Naive thymus-derived CD4-positive, alpha-beta T cell (primary cell): Measurements from ENCODE around the gene PCSK9. TPM values are rescaled to one million over a fixed set of nuclear protein-coding genes. Genes with fewer than 3 reads are reported as not detected.

ENCODE experiments used
- ATAC-seq: fragments of 150-1000 bp; cut with Tn5 transposase; 2 replicates; pipeline ENCODE4 v1.10.0; 2021; ENCODE audit warnings: mild to moderate bottlenecking, moderate library complexity
- CTCF ChIA-PET: fragments of 350-600 bp; sonication (Branson Sonifier 250); formaldehyde crosslinking; loops from one replicate; lab custom pipeline; 2021; ENCODE audit warnings: antibody characterized with exemption; lab: Charles Lee
- POLR2A ChIA-PET: fragments of 350-600 bp; sonication (Branson Sonifier 250); formaldehyde crosslinking; loops from one replicate; lab custom pipeline; 2021; ENCODE audit warnings: antibody characterized with exemption, inconsistent platforms; lab: Charles Lee
- DNase-seq, 9 donors: peaks; one replicate each; pipeline versions ENCODE4 v3.0.0 to v3.0.0-alpha.2; 2020 to 2022; ENCODE audit warnings: mixed read lengths in 1 of 9
- H3K27ac ChIP-seq: one replicate; pipeline ENCODE4 v1.7.0; 2013; ENCODE audit warnings: mild to moderate bottlenecking, low read depth, low read length, moderate library complexity
- H3K27me3 ChIP-seq, 2 donors: one replicate each; pipeline ENCODE4 v1.7.0; 2013; ENCODE audit warnings: low read length in 2 of 2, mild to moderate bottlenecking in 2 of 2, moderate library complexity in 2 of 2; ENCODE audit not compliant: control insufficient read depth in 2 of 2, insufficient read depth in 2 of 2
- H3K36me3 ChIP-seq, 3 experiments: 1 replicate in 2 of 3; 2 replicates in 1 of 3; pipeline ENCODE4 v1.7.0; 2013; ENCODE audit warnings: low read length in 3 of 3, mild to moderate bottlenecking in 3 of 3, moderate library complexity in 1 of 3; ENCODE audit not compliant: insufficient read depth in 3 of 3, control insufficient read depth in 2 of 3
- H3K4me1 ChIP-seq, 2 donors: one replicate each; pipeline ENCODE4 v1.7.0; 2013; ENCODE audit warnings: low read length in 2 of 2, mild to moderate bottlenecking in 2 of 2, moderate library complexity in 1 of 2; ENCODE audit not compliant: control insufficient read depth in 2 of 2, insufficient read depth in 2 of 2
- H3K4me3 ChIP-seq: 2 replicates; pipeline ENCODE4 v1.7.0; 2013; ENCODE audit warnings: mild to moderate bottlenecking, low read length
- H3K9me3 ChIP-seq, 3 experiments: 1 replicate in 2 of 3; 2 replicates in 1 of 3; pipeline ENCODE4 v1.7.0; 2013; ENCODE audit warnings: low read length in 3 of 3; ENCODE audit not compliant: control insufficient read depth in 2 of 3
- H3K27ac Mint-ChIP-seq, 9 donors: one replicate each; pipeline ENCODE4 v1.8.0; 2020 to 2022; ENCODE audit warnings: mixed read lengths in 9 of 9, mild to moderate bottlenecking in 8 of 9, moderate library complexity in 5 of 9, inconsistent platforms in 2 of 9
- H3K27me3 Mint-ChIP-seq, 5 donors: one replicate each; pipeline ENCODE4 v1.8.0; 2021 to 2022; ENCODE audit warnings: mixed read lengths in 5 of 5, mild to moderate bottlenecking in 1 of 5
- H3K36me3 Mint-ChIP-seq, 5 donors: one replicate each; pipeline ENCODE4 v1.8.0; 2020 to 2022; ENCODE audit warnings: mixed read lengths in 5 of 5, mild to moderate bottlenecking in 3 of 5, inconsistent platforms in 1 of 5
- H3K4me1 Mint-ChIP-seq, 7 donors: one replicate each; pipeline ENCODE4 v1.8.0; 2020 to 2022; ENCODE audit warnings: mixed read lengths in 7 of 7, mild to moderate bottlenecking in 3 of 7, inconsistent platforms in 1 of 7
- H3K4me3 Mint-ChIP-seq, 10 donors: one replicate each; pipeline ENCODE4 v1.8.0; 2020 to 2022; ENCODE audit warnings: mild to moderate bottlenecking in 10 of 10, mixed read lengths in 10 of 10, moderate library complexity in 6 of 10, inconsistent platforms in 2 of 10
- H3K9me3 Mint-ChIP-seq, 11 donors: one replicate each; pipeline ENCODE4 v1.8.0; 2020 to 2022; ENCODE audit warnings: mixed read lengths in 11 of 11, mild to moderate bottlenecking in 4 of 11, inconsistent platforms in 1 of 11, moderate library complexity in 1 of 11
- intact Hi-C, 2 donors: fragments of 100-400 bp; cut with micrococcal nuclease; formaldehyde crosslinking; loops; one replicate each; pipeline ENCODE4 v1.15.1; 2023
- polyA plus RNA-seq, 2 donors: library from polyadenylated mRNA; unstranded; fragments of 300-500 nt; fragmentation: Illumina TruSeq; gene quantifications; one replicate each; pipeline ENCODE4 v1.2.3, GENCODE V29; 2021
- total RNA-seq, 6 experiments: library from RNA in 5 of 6; stranded (reverse) in 5 of 6; gene quantifications; 1 replicate in 5 of 6; 2 replicates in 1 of 6; pipeline ENCODE4 v1.2.3 and lab custom pipeline; 2021 to 2026

PCSK9 gene
- total and polyA plus RNA-seq, 7 experiments from 2014 or later, result not detected

DNA sequence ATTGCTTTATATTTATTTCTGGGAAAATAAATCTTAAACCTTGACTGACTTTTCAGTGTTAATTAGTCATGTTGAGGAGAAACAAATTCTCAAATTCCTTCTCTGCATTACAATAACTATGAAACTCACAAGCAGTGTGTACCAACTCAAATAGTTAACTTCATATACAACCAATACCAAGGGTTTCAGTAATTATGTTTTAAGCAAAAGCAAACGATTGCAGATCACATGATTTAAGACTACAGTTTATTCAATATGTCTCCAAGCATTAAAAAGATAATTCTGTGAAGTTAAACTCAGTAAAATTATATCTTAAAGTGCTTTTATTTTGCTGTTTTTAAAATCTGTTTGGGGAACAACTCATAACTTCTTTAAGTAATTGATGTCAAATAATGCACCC, 28.6 kb downstream of the PCSK9 start:
- Mint-ChIP-seq H3K36me3 (peaks cover 32 to 57% (median 34%) of the 10 kb centered on the region in 5 donors), H3K4me3 (no peak overlapping the region), H3K27me3 (no peaks in the 10 kb centered on the region), H3K27ac (no peak overlapping the region), H3K9me3 (no peaks in the 10 kb centered on the region), H3K4me1 (peaks cover 0 to 6% (median 0%) of the 10 kb centered on the region in 7 donors)
- H3K9me3 ChIP-seq, result no peaks in the 10 kb centered on the region
- POLR2A ChIA-PET, result no interaction called here
- CTCF ChIA-PET, result no interaction called here
- no peak overlapping the region for H3K4me3 ChIP-seq
- no peak for ATAC-seq
- no peak for DNase-seq
- H3K27ac ChIP-seq, result no peak overlapping the region
- intact Hi-C loops, result no loop called here
- H3K4me1 ChIP-seq, result no peaks in the 10 kb centered on the region
- H3K36me3 ChIP-seq, result peaks cover 10 to 64% (median 15%) of the 10 kb centered on the region in 3 experiments
- H3K27me3 ChIP-seq, result no peaks in the 10 kb centered on the region

DNA sequence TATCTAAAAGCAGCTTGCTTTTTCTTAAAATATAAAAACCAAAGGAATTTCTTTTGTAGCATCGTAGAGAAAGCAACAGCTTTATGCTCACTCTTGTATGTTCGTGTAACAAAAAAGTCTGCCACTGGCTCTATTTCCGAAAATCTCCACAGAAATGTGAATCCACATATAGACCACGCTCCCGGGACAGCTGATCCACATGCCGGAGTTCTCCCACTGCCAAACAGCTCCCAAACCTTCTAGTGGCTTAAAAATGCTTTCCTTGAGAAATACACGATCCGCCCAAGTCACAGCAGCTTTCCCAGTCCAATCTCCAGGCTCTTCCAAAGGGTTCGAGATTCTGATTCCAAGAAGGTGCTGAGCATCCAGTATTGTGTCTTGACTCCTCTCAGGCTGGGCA, 29.3 kb downstream of the PCSK9 start:
- H3K27me3 Mint-ChIP-seq, result no peaks in the 10 kb centered on the region
- no peaks in the 10 kb centered on the region for H3K9me3 Mint-ChIP-seq
- peaks cover 0 to 11% (median 0%) of the 10 kb centered on the region in 7 donors for H3K4me1 Mint-ChIP-seq
- peak overlapping the region in 3 of 9 donors; percentile 6 to 80 (median 78) for H3K27ac Mint-ChIP-seq
- Histone ChIP-seq H3K27me3 (no peaks in the 10 kb centered on the region), H3K36me3 (peaks cover 10 to 71% (median 22%) of the 10 kb centered on the region in 3 experiments), H3K9me3 (no peaks in the 10 kb centered on the region), H3K27ac (no peak overlapping the region), H3K4me3 (no peak overlapping the region), H3K4me1 (no peaks in the 10 kb centered on the region)
- ChIA-PET CTCF (no interaction called here), POLR2A (no interaction called here)
- intact Hi-C loops, result no loop called here
- no peak overlapping the region for H3K4me3 Mint-ChIP-seq
- H3K36me3 Mint-ChIP-seq, result peaks cover 34 to 62% (median 38%) of the 10 kb centered on the region in 5 donors
- no peak for DNase-seq
- no peak for ATAC-seq

GRCh38 chr1:55069280-55069679, 29.9 kb downstream of the PCSK9 start:
- no peak for ATAC-seq
- Histone ChIP-seq H3K4me3 (no peak overlapping the region), H3K9me3 (no peaks in the 10 kb centered on the region), H3K36me3 (peaks cover 10 to 78% (median 24%) of the 10 kb centered on the region in 3 experiments), H3K27ac (no peak overlapping the region), H3K4me1 (no peaks in the 10 kb centered on the region), H3K27me3 (no peaks in the 10 kb centered on the region)
- DNase-seq, result peak in 1 of 9 donors; percentile 19
- peaks cover 35 to 64% (median 39%) of the 10 kb centered on the region in 5 donors for H3K36me3 Mint-ChIP-seq
- POLR2A ChIA-PET, result no interaction called here
- no peaks in the 10 kb centered on the region for H3K27me3 Mint-ChIP-seq
- H3K4me1 Mint-ChIP-seq, result peaks cover 0 to 12% (median 0%) of the 10 kb centered on the region in 7 donors
- H3K27ac Mint-ChIP-seq, result peak overlapping the region in 2 of 9 donors; percentile 6 to 74
- H3K4me3 Mint-ChIP-seq, result no peak overlapping the region
- CTCF ChIA-PET, result no interaction called here
- intact Hi-C loops, result no loop called here
- no peaks in the 10 kb centered on the region for H3K9me3 Mint-ChIP-seq

DNA sequence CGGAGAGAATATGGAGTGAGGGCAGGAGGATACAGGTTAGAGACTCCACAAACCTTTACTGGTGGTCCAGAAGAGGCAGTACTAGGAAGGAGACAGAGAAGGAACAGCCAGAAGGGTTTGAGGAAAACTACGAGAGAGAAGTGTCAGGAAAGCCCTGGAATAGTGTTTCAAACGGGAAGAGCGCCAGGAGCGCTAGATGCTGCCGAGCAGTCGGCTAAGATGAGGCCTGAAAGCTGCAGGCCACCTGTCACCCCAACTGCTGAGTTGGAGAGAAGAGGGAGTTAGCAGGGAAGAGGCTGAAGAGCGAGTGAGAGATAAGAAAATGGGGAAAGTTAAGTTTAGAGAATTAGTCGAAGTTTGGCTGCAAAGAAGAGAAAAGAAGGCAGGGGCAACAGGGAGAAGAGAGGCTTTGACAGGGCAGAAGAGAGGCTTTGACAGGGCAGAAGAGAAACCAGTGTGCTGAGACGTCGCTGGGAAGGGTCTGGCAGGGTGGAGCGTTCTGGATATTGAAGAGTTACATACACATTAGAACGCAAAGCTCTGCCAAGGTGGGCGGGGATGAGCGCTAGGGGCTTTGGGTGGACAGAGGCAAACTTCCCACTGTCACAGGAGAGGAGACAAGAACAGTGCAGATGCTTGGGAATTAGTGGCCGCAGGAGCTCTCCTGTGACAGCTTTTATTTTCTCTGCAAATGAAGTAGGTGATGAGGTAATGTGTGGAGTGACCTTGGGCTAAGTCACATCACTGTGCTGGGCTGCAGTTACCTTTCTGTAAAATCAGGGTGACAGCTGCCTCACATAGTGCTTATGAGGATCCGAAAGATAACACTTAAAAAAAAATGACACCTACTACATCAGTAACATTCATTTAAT, 31.2 kb downstream of the PCSK9 start:
- CTCF ChIA-PET, result interaction anchor here (1.5 kb wide), 1 partner anchor 10 kb away, joined by 6 read pairs; no protein-coding TSS in a partner anchor
- H3K27me3 ChIP-seq, result no peaks in the 10 kb centered on the region
- Mint-ChIP-seq H3K9me3 (no peaks in the 10 kb centered on the region), H3K4me3 (peak overlapping the region in 1 of 10 donors; percentile 28), H3K27ac (peak overlapping the region in 5 of 9 donors; percentile 26 to 73 (median 71)), H3K36me3 (peaks cover 38 to 71% (median 45%) of the 10 kb centered on the region in 5 donors), H3K4me1 (peaks cover 0 to 16% (median 0%) of the 10 kb centered on the region in 7 donors), H3K27me3 (no peaks in the 10 kb centered on the region)
- intact Hi-C loops, result no loop called here
- H3K4me3 ChIP-seq, result no peak overlapping the region
- H3K36me3 ChIP-seq, result peaks cover 19 to 88% (median 30%) of the 10 kb centered on the region in 3 experiments
- ATAC-seq (no peak), DNase-seq (no peak)
- no peak overlapping the region for H3K27ac ChIP-seq
- POLR2A ChIA-PET, result interaction anchor here (0.6 kb wide), 1 partner anchor 182 kb away, joined by 3 read pairs; no protein-coding TSS in a partner anchor
- H3K4me1 ChIP-seq, result no peaks in the 10 kb centered on the region
- H3K9me3 ChIP-seq, result no peaks in the 10 kb centered on the region

GRCh38 chr1:55071477-55071876, 32.1 kb downstream of the PCSK9 start:
- DNase-seq, result no peak
- intact Hi-C loops, result no loop called here
- Histone ChIP-seq H3K9me3 (no peaks in the 10 kb centered on the region), H3K27me3 (no peaks in the 10 kb centered on the region), H3K27ac (no peak overlapping the region), H3K4me1 (no peaks in the 10 kb centered on the region), H3K36me3 (peaks cover 20 to 95% (median 36%) of the 10 kb centered on the region in 3 experiments), H3K4me3 (no peak overlapping the region)
- ChIA-PET POLR2A (no interaction called here), CTCF (interaction anchor here (0.7 to 1.5 kb wide), 2 partner anchors 10 to 11 kb away, joined by 3 to 6 read pairs; no protein-coding TSS in a partner anchor)
- peak overlapping the region in 4 of 9 donors; percentile 7 to 66 (median 40) for H3K27ac Mint-ChIP-seq
- no peaks in the 10 kb centered on the region for H3K27me3 Mint-ChIP-seq
- H3K4me3 Mint-ChIP-seq, result no peak overlapping the region
- peaks cover 38 to 70% (median 51%) of the 10 kb centered on the region in 5 donors for H3K36me3 Mint-ChIP-seq
- ATAC-seq, result peak; percentile 48
- no peaks in the 10 kb centered on the region for H3K9me3 Mint-ChIP-seq
- peaks cover 0 to 16% (median 0%) of the 10 kb centered on the region in 7 donors for H3K4me1 Mint-ChIP-seq

DNA sequence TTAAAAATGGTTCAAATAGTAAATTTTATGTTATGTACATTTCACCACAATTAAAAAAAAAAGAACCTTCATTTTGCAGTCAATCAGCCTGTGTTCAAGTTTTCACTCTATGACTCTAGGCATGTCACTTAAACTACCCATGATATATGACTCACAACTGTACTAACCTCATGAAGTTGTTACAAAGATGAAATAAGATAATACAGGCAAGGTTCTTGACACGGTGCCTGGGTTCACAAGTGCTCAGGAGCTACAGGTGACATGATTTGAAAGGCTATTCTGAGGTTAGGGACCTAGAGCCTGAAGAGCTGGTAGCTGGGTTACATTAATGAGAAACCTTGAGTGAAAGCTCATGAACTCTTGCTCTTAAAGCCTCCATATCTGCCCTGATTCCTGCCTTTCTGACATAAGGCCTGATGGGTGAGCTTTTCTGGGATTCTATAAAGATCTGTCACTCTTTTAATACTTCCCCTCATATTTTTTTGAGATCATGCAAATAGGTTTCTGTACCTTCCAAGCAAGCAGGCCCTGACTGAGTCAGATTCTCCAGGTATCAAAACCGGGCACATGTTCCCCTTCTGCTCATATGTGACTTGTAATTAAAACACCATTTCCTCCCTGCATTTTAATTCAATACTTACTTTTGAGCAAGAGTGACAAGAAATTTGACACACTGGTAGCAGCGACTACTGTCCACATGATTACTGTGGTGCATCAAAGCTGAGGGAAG, 34.0 kb downstream of the PCSK9 start:
- ATAC-seq (no peak), DNase-seq (no peak)
- peak overlapping the region in 6 of 9 donors; percentile 4 to 70 (median 30) for H3K27ac Mint-ChIP-seq
- peaks cover 39 to 72% (median 44%) of the 10 kb centered on the region in 5 donors for H3K36me3 Mint-ChIP-seq
- intact Hi-C loops, result loop anchor here in 1 of 2 donors (2.0 kb wide), 1 partner anchor 203 kb away; no protein-coding TSS in a partner anchor
- Histone ChIP-seq H3K27ac (no peak overlapping the region), H3K27me3 (no peaks in the 10 kb centered on the region), H3K4me1 (no peaks in the 10 kb centered on the region), H3K9me3 (no peaks in the 10 kb centered on the region), H3K36me3 (peaks cover 20 to 96% (median 55%) of the 10 kb centered on the region in 3 experiments), H3K4me3 (no peak overlapping the region)
- H3K4me3 Mint-ChIP-seq, result no peak overlapping the region
- peaks cover 0 to 16% (median 0%) of the 10 kb centered on the region in 7 donors for H3K4me1 Mint-ChIP-seq
- no peaks in the 10 kb centered on the region for H3K27me3 Mint-ChIP-seq
- H3K9me3 Mint-ChIP-seq, result no peaks in the 10 kb centered on the region
- POLR2A ChIA-PET, result no interaction called here
- CTCF ChIA-PET, result no interaction called here
